GM10847 (cell line): Measurements from ENCODE around the gene FAM118A.

Experiments used
- POLR2A ChIP-seq: IDR thresholded peaks from 2 replicates; pipeline ENCODE4 v1.6.1; 2011; ENCODE audit not compliant: insufficient read length; ENCODE audit errors: extremely low read depth

FAM118A gene

GRCh38 chr22:45332001-45332400 lies 22.3 kb downstream of the FAM118A start:
- TF ChIP-seq POLR2A = no peak

GRCh38 chr22:45334068-45334467 lies 24.3 kb downstream of the FAM118A start:
- no peak for TF ChIP-seq POLR2A

- no peak for TF ChIP-seq POLR2A
Observed at GRCh38 chr22:45334528-45334927, 24.8 kb downstream of the FAM118A start.

GRCh38 chr22:45335021-45335818 lies 25.5 kb downstream of the FAM118A start:
- no peak for TF ChIP-seq POLR2A

GRCh38 chr22:45335854-45336522 lies 26.3 kb downstream of the FAM118A start:
- TF ChIP-seq POLR2A = no peak

- TF ChIP-seq POLR2A = no peak
Observed at GRCh38 chr22:45336971-45337431, 27.3 kb downstream of the FAM118A start.

- no peak for TF ChIP-seq POLR2A
Observed at GRCh38 chr22:45337536-45337935, 27.8 kb downstream of the FAM118A start.

GRCh38 chr22:45338795-45339194 lies 29.1 kb downstream of the FAM118A start:
- no peak for TF ChIP-seq POLR2A

GRCh38 chr22:45340323-45340722 lies 30.6 kb downstream of the FAM118A start:
- TF ChIP-seq POLR2A = no peak

- TF ChIP-seq POLR2A = no peak
Observed at GRCh38 chr22:45341498-45341897, 31.8 kb downstream of the FAM118A start.

GRCh38 chr22:45343143-45343542 lies 33.4 kb downstream of the FAM118A start:
- TF ChIP-seq POLR2A = no peak

- no peak for TF ChIP-seq POLR2A
Observed at GRCh38 chr22:45344334-45344733, 34.6 kb downstream of the FAM118A start.

GRCh38 chr22:45349916-45350315 lies 40.2 kb downstream of the FAM118A start:
- TF ChIP-seq POLR2A = no peak

GRCh38 chr22:45351956-45352355 lies 42.2 kb downstream of the FAM118A start:
- no peak for TF ChIP-seq POLR2A

GRCh38 chr22:45353786-45354185 lies 44.1 kb downstream of the FAM118A start:
- no peak for TF ChIP-seq POLR2A

- no peak for TF ChIP-seq POLR2A
Observed at GRCh38 chr22:45357490-45357889, 47.8 kb downstream of the FAM118A start.
